ENCODE data around the gene CHST15.

Gene CHST15

GRCh38 chr10:124030492-124031110 lies 62.8 kb downstream of the CHST15 start:
- H3K27ac ChIP-seq = no peak overlapping the region
- no peak for TF ChIP-seq CTCF (conservative IDR thresholded peaks at IDR 0.05; ENCODE audit: low read depth)
- ChIA-PET POLR2A (ENCODE audit: low non-redundant PET) (no interaction called here), CTCF (interaction anchor here (0.6 to 1.4 kb wide), 3 partner anchors 30 to 358 kb away, joined by 3 to 4 read pairs (median 4); no protein-coding TSS in a partner anchor)
- no peak for DNase-seq (ENCODE audit: low spot score)

GRCh38 chr10:124030061-124030460 lies 63.3 kb downstream of the CHST15 start:
- no peak overlapping the region for H3K27ac ChIP-seq
- no peak for DNase-seq (ENCODE audit: low spot score)
- CTCF ChIA-PET = interaction anchor here (1.4 kb wide), 1 partner anchor 36 kb away, joined by 4 read pairs; no protein-coding TSS in a partner anchor
- TF ChIP-seq CTCF (conservative IDR thresholded peaks at IDR 0.05; ENCODE audit: low read depth) = no peak
- POLR2A ChIA-PET (ENCODE audit: low non-redundant PET) = no interaction called here

- no peak overlapping the region for H3K27ac ChIP-seq
- DNase-seq (ENCODE audit: low spot score) = no peak
- TF ChIP-seq CTCF (conservative IDR thresholded peaks at IDR 0.05; ENCODE audit: low read depth) = no peak
- ChIA-PET CTCF (interaction anchor here (0.5 to 1.4 kb wide), 3 partner anchors 35 to 986 kb away, joined by 3 to 5 read pairs (median 4); no protein-coding TSS in a partner anchor), POLR2A (ENCODE audit: low non-redundant PET) (no interaction called here)
These were observed 63.8 kb downstream of the CHST15 start for GRCh38 chr10:124029559-124029958.

- POLR2A ChIA-PET (ENCODE audit: low non-redundant PET) = no interaction called here
- CTCF ChIA-PET = interaction anchor here (0.5 to 0.6 kb wide), 2 partner anchors 737 to 986 kb away, joined by 3 to 5 read pairs; no protein-coding TSS in a partner anchor
- DNase-seq (ENCODE audit: low spot score) = no peak
- no peak overlapping the region for H3K27ac ChIP-seq
- TF ChIP-seq CTCF (conservative IDR thresholded peaks at IDR 0.05; ENCODE audit: low read depth) = no peak
These were observed 64.5 kb downstream of the CHST15 start for GRCh38 chr10:124028700-124029480.

- TF ChIP-seq CTCF (conservative IDR thresholded peaks at IDR 0.05; ENCODE audit: low read depth) = no peak
- POLR2A ChIA-PET (ENCODE audit: low non-redundant PET) = no interaction called here
- no peak for DNase-seq (ENCODE audit: low spot score)
- no peak overlapping the region for H3K27ac ChIP-seq
- CTCF ChIA-PET = interaction anchor here (0.6 to 0.9 kb wide), 2 partner anchors 104 to 361 kb away, joined by 4 read pairs; no protein-coding TSS in a partner anchor
These were observed 65.7 kb downstream of the CHST15 start for GRCh38 chr10:124027651-124028050.

- no peak for DNase-seq (ENCODE audit: low spot score)
- no peak overlapping the region for H3K27ac ChIP-seq
- POLR2A ChIA-PET (ENCODE audit: low non-redundant PET) = no interaction called here
- CTCF ChIA-PET = interaction anchor here (0.6 to 0.9 kb wide), 2 partner anchors 104 to 362 kb away, joined by 4 read pairs; no protein-coding TSS in a partner anchor
- TF ChIP-seq CTCF (conservative IDR thresholded peaks at IDR 0.05; ENCODE audit: low read depth) = no peak
These were observed 66.3 kb downstream of the CHST15 start for GRCh38 chr10:124027031-124027611.
